HG03520 (cell line): ENCODE measurements around the gene COG3.

Experiments used
- ATAC-seq: cut with Tn5 transposase; IDR thresholded peaks from one replicate; pipeline ENCODE4 v1.9.1; 2021; ENCODE audit warnings: mild to moderate bottlenecking, moderate library complexity; ENCODE audit not compliant: unreplicated experiment

The COG3 gene

GRCh38 chr13:45544520-45544919 is 79.8 kb downstream of the COG3 start:
- no peak for ATAC-seq

- no peak for ATAC-seq
These were observed 81.1 kb downstream of the COG3 start for GRCh38 chr13:45545686-45546409.

GRCh38 chr13:45546410-45546765 is 81.6 kb downstream of the COG3 start:
- no peak for ATAC-seq

GRCh38 chr13:45548281-45548680 is 83.5 kb downstream of the COG3 start:
- ATAC-seq = no peak

GRCh38 chr13:45554604-45555109 is 89.9 kb downstream of the COG3 start:
- no peak for ATAC-seq

GRCh38 chr13:45564133-45564776 is 99.5 kb downstream of the COG3 start:
- no peak for ATAC-seq

GRCh38 chr13:45565331-45565730 is 100.6 kb downstream of the COG3 start:
- ATAC-seq = no peak

GRCh38 chr13:45575146-45575829 is 110.5 kb downstream of the COG3 start:
- ATAC-seq = no peak

GRCh38 chr13:45575830-45576180 is 111.1 kb downstream of the COG3 start:
- no peak for ATAC-seq

- no peak for ATAC-seq
These were observed 111.7 kb downstream of the COG3 start for GRCh38 chr13:45576466-45576865.

- no peak for ATAC-seq
These were observed 117.8 kb downstream of the COG3 start for GRCh38 chr13:45582408-45583076.

GRCh38 chr13:45584816-45585215 is 120.1 kb downstream of the COG3 start:
- no peak for ATAC-seq
